Activated naive CD8-positive, alpha-beta T cell treated with anti-CD3 and anti-CD28 coated beads for 36 hours (primary cell): Measurements from ENCODE around the gene C1QL1. TPM values are rescaled to one million over a fixed set of nuclear protein-coding genes. Genes with fewer than 3 reads are reported as not detected.
A peak's percentile ranks its signal among the peaks of the same experiment; 100 is the strongest.

Experiments
- DNase-seq: peaks from one replicate; pipeline ENCODE4 v3.0.0; 2021
- H3K27ac Mint-ChIP-seq: one replicate; pipeline ENCODE4 v1.8.0; 2022; ENCODE audit warnings: mild to moderate bottlenecking, moderate library complexity, mixed read lengths
- H3K27me3 Mint-ChIP-seq: one replicate; pipeline ENCODE4 v1.8.0; 2022; ENCODE audit warnings: mild to moderate bottlenecking, mixed read lengths
- H3K36me3 Mint-ChIP-seq: one replicate; pipeline ENCODE4 v1.8.0; 2021; ENCODE audit warnings: mild to moderate bottlenecking, mixed read lengths
- H3K4me1 Mint-ChIP-seq: one replicate; pipeline ENCODE4 v1.8.0; 2021; ENCODE audit warnings: mixed read lengths
- H3K4me3 Mint-ChIP-seq: one replicate; pipeline ENCODE4 v1.8.0; 2022; ENCODE audit warnings: mild to moderate bottlenecking, moderate library complexity, mixed read lengths
- H3K9me3 Mint-ChIP-seq: one replicate; pipeline ENCODE4 v1.8.0; 2022; ENCODE audit warnings: mixed read lengths
- total RNA-seq, 2 experiments: library from RNA; stranded (reverse); gene quantifications; one replicate each; pipeline ENCODE4 v1.2.3, GENCODE V29; 2021

Gene C1QL1
- total RNA-seq, 2 experiments from 2014 or later, result not detected

- no peak overlapping the region for H3K4me3 Mint-ChIP-seq
- peaks cover 38% of the 10 kb centered on the region for H3K27me3 Mint-ChIP-seq
- DNase-seq, result no peak
- no peaks in the 10 kb centered on the region for H3K9me3 Mint-ChIP-seq
- no peak overlapping the region for H3K27ac Mint-ChIP-seq
- H3K36me3 Mint-ChIP-seq, result no peaks in the 10 kb centered on the region
- peaks cover 7% of the 10 kb centered on the region for H3K4me1 Mint-ChIP-seq
Observed at GRCh38 chr17:44977065-44977464, 9.0 kb upstream of the C1QL1 start.

- peaks cover 36% of the 10 kb centered on the region for H3K27me3 Mint-ChIP-seq
Observed at GRCh38 chr17:44976206-44976605, 8.1 kb upstream of the C1QL1 start.

GRCh38 chr17:44972953-44973352, 4.8 kb upstream of the C1QL1 start:
- H3K9me3 Mint-ChIP-seq, result no peaks in the 10 kb centered on the region
- no peak overlapping the region for H3K27ac Mint-ChIP-seq
- H3K4me3 Mint-ChIP-seq, result no peak overlapping the region
- peaks cover 51% of the 10 kb centered on the region for H3K27me3 Mint-ChIP-seq
- H3K4me1 Mint-ChIP-seq, result peaks cover 34% of the 10 kb centered on the region
- H3K36me3 Mint-ChIP-seq, result no peaks in the 10 kb centered on the region
- no peak for DNase-seq

More at GRCh38 chr17:44976206-44976605, 8.1 kb upstream of the C1QL1 start:
- H3K9me3 Mint-ChIP-seq, result no peaks in the 10 kb centered on the region
- DNase-seq, result no peak
- H3K36me3 Mint-ChIP-seq, result no peaks in the 10 kb centered on the region
- peaks cover 13% of the 10 kb centered on the region for H3K4me1 Mint-ChIP-seq
- no peak overlapping the region for H3K27ac Mint-ChIP-seq
- H3K4me3 Mint-ChIP-seq, result no peak overlapping the region

- H3K9me3 Mint-ChIP-seq, result no peaks in the 10 kb centered on the region
- peak; percentile 56 for DNase-seq
- peaks cover 36% of the 10 kb centered on the region for H3K4me1 Mint-ChIP-seq
- no peak overlapping the region for H3K4me3 Mint-ChIP-seq
- H3K27ac Mint-ChIP-seq, result no peak overlapping the region
- H3K36me3 Mint-ChIP-seq, result no peaks in the 10 kb centered on the region
- H3K27me3 Mint-ChIP-seq, result peaks cover 55% of the 10 kb centered on the region
Observed at GRCh38 chr17:44971776-44972483, 3.8 kb upstream of the C1QL1 start.

- Mint-ChIP-seq H3K9me3 (no peaks in the 10 kb centered on the region), H3K4me1 (peaks cover 37% of the 10 kb centered on the region), H3K4me3 (peak overlapping the region; percentile 55), H3K27ac (no peak overlapping the region), H3K36me3 (no peaks in the 10 kb centered on the region), H3K27me3 (peaks cover 62% of the 10 kb centered on the region)
- peak; percentile 60 for DNase-seq
Observed at GRCh38 chr17:44970136-44970741, 2.1 kb upstream of the C1QL1 start.

GRCh38 chr17:44969144-44969780, 1.2 kb upstream of the C1QL1 start:
- no peaks in the 10 kb centered on the region for H3K9me3 Mint-ChIP-seq
- H3K4me3 Mint-ChIP-seq, result peak overlapping the region; percentile 40
- H3K36me3 Mint-ChIP-seq, result no peaks in the 10 kb centered on the region
- H3K27ac Mint-ChIP-seq, result no peak overlapping the region
- no peak for DNase-seq
- peaks cover 37% of the 10 kb centered on the region for H3K4me1 Mint-ChIP-seq
- peaks cover 65% of the 10 kb centered on the region for H3K27me3 Mint-ChIP-seq

GRCh38 chr17:44967907-44968224, 237 bp downstream of the C1QL1 start:
- H3K27ac Mint-ChIP-seq, result no peak overlapping the region
- no peaks in the 10 kb centered on the region for H3K36me3 Mint-ChIP-seq
- peaks cover 74% of the 10 kb centered on the region for H3K27me3 Mint-ChIP-seq
- H3K4me3 Mint-ChIP-seq, result no peak overlapping the region
- no peak for DNase-seq
- no peaks in the 10 kb centered on the region for H3K9me3 Mint-ChIP-seq
- peaks cover 37% of the 10 kb centered on the region for H3K4me1 Mint-ChIP-seq

GRCh38 chr17:44967026-44967906, 837 bp downstream of the C1QL1 start:
- no peaks in the 10 kb centered on the region for H3K9me3 Mint-ChIP-seq
- peaks cover 32% of the 10 kb centered on the region for H3K4me1 Mint-ChIP-seq
- H3K27me3 Mint-ChIP-seq, result peaks cover 77% of the 10 kb centered on the region
- H3K27ac Mint-ChIP-seq, result no peak overlapping the region
- H3K4me3 Mint-ChIP-seq, result no peak overlapping the region
- no peaks in the 10 kb centered on the region for H3K36me3 Mint-ChIP-seq
- DNase-seq, result no peak

- Mint-ChIP-seq H3K27ac (no peak overlapping the region), H3K27me3 (peaks cover 84% of the 10 kb centered on the region), H3K36me3 (no peaks in the 10 kb centered on the region), H3K4me1 (peaks cover 24% of the 10 kb centered on the region), H3K9me3 (no peaks in the 10 kb centered on the region), H3K4me3 (no peak overlapping the region)
- no peak for DNase-seq
Observed at GRCh38 chr17:44966348-44967025, 1.6 kb downstream of the C1QL1 start.

GRCh38 chr17:44965481-44966234, 2.4 kb downstream of the C1QL1 start:
- H3K27me3 Mint-ChIP-seq, result peaks cover 87% of the 10 kb centered on the region
- DNase-seq, result no peak
- no peaks in the 10 kb centered on the region for H3K9me3 Mint-ChIP-seq
- H3K27ac Mint-ChIP-seq, result no peak overlapping the region
- H3K36me3 Mint-ChIP-seq, result no peaks in the 10 kb centered on the region
- H3K4me1 Mint-ChIP-seq, result peaks cover 22% of the 10 kb centered on the region
- no peak overlapping the region for H3K4me3 Mint-ChIP-seq

- Mint-ChIP-seq H3K27ac (no peak overlapping the region), H3K27me3 (peaks cover 80% of the 10 kb centered on the region), H3K36me3 (no peaks in the 10 kb centered on the region), H3K4me1 (peaks cover 6% of the 10 kb centered on the region), H3K4me3 (no peak overlapping the region), H3K9me3 (no peaks in the 10 kb centered on the region)
- no peak for DNase-seq
Observed at GRCh38 chr17:44961921-44962350, 6.2 kb downstream of the C1QL1 start.

- Mint-ChIP-seq H3K4me1 (peaks cover 6% of the 10 kb centered on the region), H3K36me3 (no peaks in the 10 kb centered on the region), H3K4me3 (no peak overlapping the region), H3K27me3 (peaks cover 67% of the 10 kb centered on the region), H3K9me3 (no peaks in the 10 kb centered on the region), H3K27ac (no peak overlapping the region)
- DNase-seq, result no peak
Observed at GRCh38 chr17:44960691-44961090, 7.4 kb downstream of the C1QL1 start.

- H3K9me3 Mint-ChIP-seq, result no peaks in the 10 kb centered on the region
- no peak overlapping the region for H3K27ac Mint-ChIP-seq
- H3K36me3 Mint-ChIP-seq, result no peaks in the 10 kb centered on the region
- peaks cover 6% of the 10 kb centered on the region for H3K4me1 Mint-ChIP-seq
- H3K4me3 Mint-ChIP-seq, result peak overlapping the region; percentile 37
- DNase-seq, result no peak
- H3K27me3 Mint-ChIP-seq, result peaks cover 60% of the 10 kb centered on the region
Observed at GRCh38 chr17:44959821-44960531, 8.1 kb downstream of the C1QL1 start.
